Neural progenitor cell (in vitro differentiated cells): ENCODE measurements around the gene HNRNPR. TPM values are rescaled to one million over a fixed set of nuclear protein-coding genes. Genes with fewer than 3 reads are reported as not detected.

Source experiments
- DNase-seq: peaks from one replicate; pipeline ENCODE4 v3.0.0-alpha.2; 2016; ENCODE audit warnings: low spot score
- H2AFZ ChIP-seq: fragments of 200-600 bp; sonication (generic); replicated peaks from 2 replicates; pipeline ENCODE4 v1.6.1; 2016; ENCODE audit warnings: antibody characterized with exemption
- H3F3A ChIP-seq: fragments of 200-600 bp; sonication (generic); 2 replicates; pipeline ENCODE4 v1.6.1; 2016; ENCODE audit warnings: antibody characterized with exemption, low read depth
- H3K27ac ChIP-seq: fragments of 200-600 bp; sonication (generic); 2 replicates; pipeline ENCODE4 v1.5.1; 2016; ENCODE audit warnings: mild to moderate bottlenecking
- H3K27me3 ChIP-seq: fragments of 200-600 bp; sonication (generic); 2 replicates; pipeline ENCODE4 v1.6.1; 2016; ENCODE audit warnings: mild to moderate bottlenecking, moderate library complexity
- H3K36me3 ChIP-seq: fragments of 200-600 bp; sonication (generic); 2 replicates; pipeline ENCODE4 v1.5.1; 2016
- H3K4me1 ChIP-seq: fragments of 200-600 bp; sonication (generic); 2 replicates; pipeline ENCODE4 v1.6.1; 2016; ENCODE audit warnings: mixed run types
- H3K4me2 ChIP-seq: fragments of 200-600 bp; sonication (generic); 2 replicates; pipeline ENCODE4 v1.6.1; 2016
- H3K4me3 ChIP-seq: fragments of 200-600 bp; sonication (generic); 2 replicates; pipeline ENCODE4 v1.5.1; 2016
- H3K79me2 ChIP-seq: fragments of 200-600 bp; sonication (generic); 2 replicates; pipeline ENCODE4 v1.6.1; 2016; ENCODE audit warnings: low read depth
- H3K9ac ChIP-seq: fragments of 200-600 bp; sonication (generic); 2 replicates; pipeline ENCODE4 v1.6.1; 2016
- H3K9me3 ChIP-seq: fragments of 200-600 bp; sonication (generic); 2 replicates; pipeline ENCODE4 v1.5.1; 2016; ENCODE audit warnings: low read depth
- H4K20me1 ChIP-seq: fragments of 200-600 bp; sonication (generic); 2 replicates; pipeline ENCODE4 v1.6.1; 2016; ENCODE audit warnings: low read depth
- H3K27ac Mint-ChIP-seq: 3 replicates; pipeline ENCODE4 v1.8.0; 2021; ENCODE audit warnings: mixed read lengths
- H3K27me3 Mint-ChIP-seq: 2 replicates; pipeline ENCODE4 v1.8.0; 2022; ENCODE audit warnings: low read depth, mild to moderate bottlenecking, inconsistent platforms, moderate library complexity, mixed read lengths; ENCODE audit not compliant: insufficient read depth
- H3K36me3 Mint-ChIP-seq: 3 replicates; pipeline ENCODE4 v1.8.0; 2021; ENCODE audit warnings: mixed read lengths
- H3K4me1 Mint-ChIP-seq: 3 replicates; pipeline ENCODE4 v1.8.0; 2021; ENCODE audit warnings: mixed read lengths
- H3K4me3 Mint-ChIP-seq: 3 replicates; pipeline ENCODE4 v1.8.0; 2021; ENCODE audit warnings: mild to moderate bottlenecking, moderate library complexity, mixed read lengths
- H3K9me3 Mint-ChIP-seq: 3 replicates; pipeline ENCODE4 v1.8.0; 2020; ENCODE audit warnings: mixed read lengths
- CTCF ChIP-seq: fragments of 200-600 bp; sonication (generic); IDR thresholded peaks from 2 replicates; pipeline ENCODE4 v1.5.1; 2017; ENCODE audit warnings: antibody characterized with exemption, mild to moderate bottlenecking
- EZH2 ChIP-seq: fragments of 200-600 bp; sonication (generic); IDR thresholded peaks from 2 replicates; pipeline ENCODE4 v1.6.1; 2017; ENCODE audit warnings: antibody characterized with exemption, mild to moderate bottlenecking, moderate library complexity
- EZH2phosphoT487 ChIP-seq: fragments of 200-600 bp; sonication (generic); IDR thresholded peaks from 2 replicates; pipeline ENCODE4 v1.6.1; 2017; ENCODE audit warnings: antibody characterized with exemption
- total RNA-seq: library from RNA; depleted of rRNA; stranded (reverse); fragments of >200 nt; gene quantifications from 2 replicates; pipeline ENCODE4 v1.2.3, GENCODE V29; 2015; ENCODE audit warnings: low replicate concordance

The HNRNPR gene
- total RNA-seq, 1 donor from 2014 or later, result 317 TPM

- Mint-ChIP-seq H3K9me3 (no peaks in the 10 kb centered on the region), H3K36me3 (peaks cover 7% of the 10 kb centered on the region), H3K4me3 (no peak overlapping the region), H3K4me1 (no peaks in the 10 kb centered on the region), H3K27ac (no peak overlapping the region), H3K27me3 (peaks cover 2% of the 10 kb centered on the region)
- H3K4me1 ChIP-seq, result no peaks in the 10 kb centered on the region
- H3K36me3 ChIP-seq, result peaks cover 24% of the 10 kb centered on the region
- H2AFZ ChIP-seq, result no peak overlapping the region
- no peaks in the 10 kb centered on the region for H3K9me3 ChIP-seq
- peaks cover 44% of the 10 kb centered on the region for H3F3A ChIP-seq
- TF ChIP-seq EZH2phosphoT487, result no peak
- no peak for TF ChIP-seq EZH2
- TF ChIP-seq CTCF, result no peak
- no peak overlapping the region for H3K9ac ChIP-seq
- peaks cover 11% of the 10 kb centered on the region for H4K20me1 ChIP-seq
- H3K27ac ChIP-seq, result no peak overlapping the region
- no peaks in the 10 kb centered on the region for H3K27me3 ChIP-seq
- no peak overlapping the region for H3K4me2 ChIP-seq
- no peak overlapping the region for H3K4me3 ChIP-seq
- H3K79me2 ChIP-seq, result no peaks in the 10 kb centered on the region
- DNase-seq, result no peak
Observed at GRCh38 chr1:23291706-23292105, 52.4 kb downstream of the HNRNPR start.

- Histone ChIP-seq H2AFZ (no peak overlapping the region), H3F3A (peaks cover 42% of the 10 kb centered on the region), H3K27me3 (no peaks in the 10 kb centered on the region), H3K4me1 (no peaks in the 10 kb centered on the region), H3K9ac (no peak overlapping the region), H3K36me3 (peaks cover 20% of the 10 kb centered on the region), H3K9me3 (no peaks in the 10 kb centered on the region), H3K79me2 (no peaks in the 10 kb centered on the region), H4K20me1 (peaks cover 11% of the 10 kb centered on the region), H3K4me2 (no peak overlapping the region), H3K27ac (no peak overlapping the region), H3K4me3 (no peak overlapping the region)
- TF ChIP-seq CTCF (no peak), EZH2 (no peak), EZH2phosphoT487 (no peak)
- H3K4me3 Mint-ChIP-seq, result no peak overlapping the region
- peaks cover 2% of the 10 kb centered on the region for H3K27me3 Mint-ChIP-seq
- no peaks in the 10 kb centered on the region for H3K9me3 Mint-ChIP-seq
- H3K4me1 Mint-ChIP-seq, result no peaks in the 10 kb centered on the region
- no peak for DNase-seq
- no peak overlapping the region for H3K27ac Mint-ChIP-seq
- H3K36me3 Mint-ChIP-seq, result peaks cover 10% of the 10 kb centered on the region
Observed at GRCh38 chr1:23290836-23291565, 53.1 kb downstream of the HNRNPR start.

- H3K27me3 ChIP-seq, result no peaks in the 10 kb centered on the region
- H3K4me2 ChIP-seq, result no peak overlapping the region
- no peak for DNase-seq
- no peak overlapping the region for H3K9ac ChIP-seq
- H3K27ac Mint-ChIP-seq, result no peak overlapping the region
- H3K4me3 ChIP-seq, result no peak overlapping the region
- H3K79me2 ChIP-seq, result no peaks in the 10 kb centered on the region
- peaks cover 36% of the 10 kb centered on the region for H3F3A ChIP-seq
- peaks cover 3% of the 10 kb centered on the region for H3K27me3 Mint-ChIP-seq
- peaks cover 17% of the 10 kb centered on the region for H4K20me1 ChIP-seq
- H3K4me1 Mint-ChIP-seq, result no peaks in the 10 kb centered on the region
- no peaks in the 10 kb centered on the region for H3K4me1 ChIP-seq
- no peaks in the 10 kb centered on the region for H3K9me3 Mint-ChIP-seq
- no peak overlapping the region for H3K4me3 Mint-ChIP-seq
- H2AFZ ChIP-seq, result no peak overlapping the region
- H3K36me3 Mint-ChIP-seq, result peaks cover 5% of the 10 kb centered on the region
- H3K36me3 ChIP-seq, result peaks cover 20% of the 10 kb centered on the region
- no peak overlapping the region for H3K27ac ChIP-seq
- TF ChIP-seq EZH2 (no peak), CTCF (no peak), EZH2phosphoT487 (no peak)
- H3K9me3 ChIP-seq, result no peaks in the 10 kb centered on the region
Observed at GRCh38 chr1:23288671-23289070, 55.4 kb downstream of the HNRNPR start.
